KMS-11 (cell line): Measurements from ENCODE around the gene PARD3B.

ENCODE experiments used
- H2AFZ ChIP-seq: fragments of 200-600 bp; sonication (generic); 2 replicates; pipeline ENCODE4 v1.6.1; 2016; ENCODE audit warnings: antibody characterized with exemption, mixed run types, low read depth
- H3K27ac ChIP-seq: fragments of 200-600 bp; sonication (generic); 2 replicates; pipeline ENCODE4 v1.6.1; 2016; ENCODE audit warnings: mild to moderate bottlenecking, mixed run types
- H3K27me3 ChIP-seq: fragments of 200-600 bp; sonication (generic); 2 replicates; pipeline ENCODE4 v1.6.1; 2017; ENCODE audit warnings: mild to moderate bottlenecking, low read depth, mixed run types, moderate library complexity; ENCODE audit not compliant: insufficient read depth
- H3K36me3 ChIP-seq: fragments of 200-600 bp; sonication (generic); 2 replicates; pipeline ENCODE4 v1.6.1; 2017; ENCODE audit warnings: mild to moderate bottlenecking, mixed run types; ENCODE audit not compliant: insufficient read depth
- H3K4me1 ChIP-seq: fragments of 200-600 bp; sonication (generic); 2 replicates; pipeline ENCODE4 v1.6.1; 2016; ENCODE audit warnings: mild to moderate bottlenecking, low read depth, mixed run types; ENCODE audit not compliant: poor library complexity, severe bottlenecking
- H3K4me2 ChIP-seq: fragments of 200-600 bp; sonication (generic); 2 replicates; pipeline ENCODE4 v1.7.0; 2016; ENCODE audit warnings: mild to moderate bottlenecking, mixed run types
- H3K4me3 ChIP-seq: fragments of 200-600 bp; sonication (generic); IDR thresholded peaks from 2 replicates; pipeline ENCODE4 v1.6.1; 2017; ENCODE audit warnings: low read depth, low read length, mixed read lengths; ENCODE audit not compliant: insufficient read depth
- H3K79me2 ChIP-seq: fragments of 200-600 bp; sonication (generic); 2 replicates; pipeline ENCODE4 v1.6.1; 2016; ENCODE audit warnings: low read depth, mixed run types; ENCODE audit not compliant: insufficient read depth
- H3K9ac ChIP-seq: fragments of 200-600 bp; sonication (generic); 2 replicates; pipeline ENCODE4 v1.6.1; 2016; ENCODE audit warnings: mild to moderate bottlenecking, mixed run types
- H4K20me1 ChIP-seq: fragments of 200-600 bp; sonication (generic); 2 replicates; pipeline ENCODE4 v1.6.1; 2016; ENCODE audit warnings: mild to moderate bottlenecking, mixed run types; ENCODE audit not compliant: insufficient read depth
- TF ChIP-seq, protein P1 (sequence below): fragments of 200-600 bp; sonication (generic); conservative IDR thresholded peaks from 2 replicates; pipeline ENCODE4 v1.6.1; 2017; ENCODE audit warnings: low read depth, mild to moderate bottlenecking, antibody characterized with exemption, low read length, moderate library complexity, mixed read lengths

PARD3B gene

DNA sequence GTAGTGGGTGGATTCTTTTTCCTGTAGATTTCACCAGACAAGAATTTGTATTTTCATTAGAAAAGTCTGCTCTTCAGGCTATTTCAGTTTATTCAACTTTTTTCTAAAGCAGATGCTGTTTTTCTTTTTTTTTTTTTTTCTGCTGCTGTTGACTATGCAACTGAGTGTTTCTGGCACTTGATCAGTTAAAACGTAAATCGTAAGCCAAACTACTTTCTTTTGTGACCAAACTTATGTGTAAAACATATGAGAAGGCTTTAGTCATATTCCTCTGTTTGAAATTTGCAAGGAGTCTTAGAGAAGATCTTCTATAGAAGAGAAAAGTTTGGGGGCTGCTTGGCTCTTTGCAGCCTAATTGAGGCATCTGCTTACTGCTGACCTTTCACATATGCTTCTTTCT lies 170.1 kb downstream of the PARD3B start:
- peaks cover 7% of the 10 kb centered on the region for H3K4me1 ChIP-seq
- no peak overlapping the region for H2AFZ ChIP-seq
- H3K4me3 ChIP-seq, result no peak overlapping the region
- no peaks in the 10 kb centered on the region for H3K36me3 ChIP-seq
- no peaks in the 10 kb centered on the region for H3K79me2 ChIP-seq
- no peaks in the 10 kb centered on the region for H3K27me3 ChIP-seq
- H4K20me1 ChIP-seq, result no peaks in the 10 kb centered on the region
- no peak overlapping the region for H3K9ac ChIP-seq
- H3K4me2 ChIP-seq, result no peak overlapping the region
- TF ChIP-seq, protein P1, sequence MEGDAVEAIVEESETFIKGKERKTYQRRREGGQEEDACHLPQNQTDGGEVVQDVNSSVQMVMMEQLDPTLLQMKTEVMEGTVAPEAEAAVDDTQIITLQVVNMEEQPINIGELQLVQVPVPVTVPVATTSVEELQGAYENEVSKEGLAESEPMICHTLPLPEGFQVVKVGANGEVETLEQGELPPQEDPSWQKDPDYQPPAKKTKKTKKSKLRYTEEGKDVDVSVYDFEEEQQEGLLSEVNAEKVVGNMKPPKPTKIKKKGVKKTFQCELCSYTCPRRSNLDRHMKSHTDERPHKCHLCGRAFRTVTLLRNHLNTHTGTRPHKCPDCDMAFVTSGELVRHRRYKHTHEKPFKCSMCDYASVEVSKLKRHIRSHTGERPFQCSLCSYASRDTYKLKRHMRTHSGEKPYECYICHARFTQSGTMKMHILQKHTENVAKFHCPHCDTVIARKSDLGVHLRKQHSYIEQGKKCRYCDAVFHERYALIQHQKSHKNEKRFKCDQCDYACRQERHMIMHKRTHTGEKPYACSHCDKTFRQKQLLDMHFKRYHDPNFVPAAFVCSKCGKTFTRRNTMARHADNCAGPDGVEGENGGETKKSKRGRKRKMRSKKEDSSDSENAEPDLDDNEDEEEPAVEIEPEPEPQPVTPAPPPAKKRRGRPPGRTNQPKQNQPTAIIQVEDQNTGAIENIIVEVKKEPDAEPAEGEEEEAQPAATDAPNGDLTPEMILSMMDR, result no peak
- no peak overlapping the region for H3K27ac ChIP-seq

DNA sequence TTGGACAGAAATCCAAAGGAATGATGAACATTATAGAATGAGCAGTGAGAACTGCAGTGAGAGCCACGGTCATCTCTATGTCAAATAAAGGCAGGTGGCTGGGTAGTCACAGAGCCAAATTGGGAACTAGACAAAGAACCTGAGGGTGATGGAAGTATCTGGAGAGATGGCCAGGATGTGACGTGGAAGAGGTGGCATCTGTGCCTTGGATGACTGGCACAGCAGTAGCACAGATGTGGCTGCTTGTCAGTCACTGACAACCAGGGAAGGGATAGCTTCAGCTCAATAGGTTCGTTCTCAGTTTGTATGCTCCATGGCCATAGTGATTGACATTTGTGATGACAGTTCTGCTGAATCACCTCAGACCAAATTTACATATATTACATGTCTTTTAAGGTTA lies 172.3 kb downstream of the PARD3B start:
- no peaks in the 10 kb centered on the region for H3K79me2 ChIP-seq
- H3K4me2 ChIP-seq, result no peak overlapping the region
- H4K20me1 ChIP-seq, result no peaks in the 10 kb centered on the region
- H3K9ac ChIP-seq, result no peak overlapping the region
- TF ChIP-seq, protein P1, result no peak
- no peaks in the 10 kb centered on the region for H3K27me3 ChIP-seq
- no peak overlapping the region for H3K27ac ChIP-seq
- peaks cover 7% of the 10 kb centered on the region for H3K4me1 ChIP-seq
- no peak overlapping the region for H3K4me3 ChIP-seq
- no peaks in the 10 kb centered on the region for H3K36me3 ChIP-seq
- no peak overlapping the region for H2AFZ ChIP-seq

DNA sequence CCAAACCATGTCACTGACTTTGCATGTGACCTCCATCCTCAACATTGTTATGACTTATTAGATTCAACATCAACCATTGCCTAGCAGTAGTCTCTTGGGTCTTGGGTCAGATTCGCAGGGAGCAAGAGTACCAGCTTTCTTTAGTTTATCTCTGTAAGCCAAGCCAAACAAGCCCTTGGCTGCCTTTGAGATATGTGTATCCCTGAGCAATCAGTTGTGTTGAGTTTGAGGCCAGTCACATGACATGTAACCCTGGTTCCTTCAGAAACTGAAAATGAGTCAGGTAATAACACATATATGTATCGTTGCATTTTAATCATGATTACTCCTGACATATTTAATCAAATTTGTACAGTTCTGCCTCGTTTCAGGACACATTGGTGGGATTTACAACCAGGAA lies 173.3 kb downstream of the PARD3B start:
- TF ChIP-seq, protein P1, result no peak
- Histone ChIP-seq H3K4me3 (no peak overlapping the region), H3K4me2 (no peak overlapping the region), H3K27me3 (no peaks in the 10 kb centered on the region), H2AFZ (no peak overlapping the region), H3K27ac (no peak overlapping the region), H3K36me3 (no peaks in the 10 kb centered on the region), H4K20me1 (no peaks in the 10 kb centered on the region), H3K4me1 (peaks cover 7% of the 10 kb centered on the region), H3K9ac (no peak overlapping the region), H3K79me2 (no peaks in the 10 kb centered on the region)

DNA sequence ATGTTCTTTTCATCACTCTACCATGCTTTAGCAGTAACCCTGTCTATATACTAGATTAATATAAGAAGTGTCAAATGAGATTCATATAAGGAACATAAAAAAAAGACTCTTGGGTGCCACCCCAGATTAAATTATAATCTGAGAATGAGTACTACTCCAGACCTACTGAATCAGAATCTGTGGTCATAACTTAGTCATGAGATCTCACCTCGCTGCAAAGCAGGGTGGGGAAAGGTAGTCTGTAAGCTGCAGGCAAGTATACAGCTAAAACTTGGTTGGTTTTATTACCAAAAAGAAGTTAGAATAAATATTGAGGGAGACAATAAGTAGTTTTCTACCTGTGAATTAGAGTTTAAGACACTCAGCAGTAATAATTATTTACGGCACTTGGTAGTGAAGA lies 175.6 kb downstream of the PARD3B start:
- H3K4me3 ChIP-seq, result no peak overlapping the region

More for the DNA sequence above, 175.6 kb downstream of the PARD3B start:
- H3K27me3 ChIP-seq, result no peaks in the 10 kb centered on the region
- H3K4me1 ChIP-seq, result no peaks in the 10 kb centered on the region
- H3K79me2 ChIP-seq, result no peaks in the 10 kb centered on the region
- H3K27ac ChIP-seq, result no peak overlapping the region
- H2AFZ ChIP-seq, result no peak overlapping the region
- no peak overlapping the region for H3K4me2 ChIP-seq
- H3K36me3 ChIP-seq, result no peaks in the 10 kb centered on the region
- H3K9ac ChIP-seq, result no peak overlapping the region
- TF ChIP-seq, protein P1, result no peak
- no peaks in the 10 kb centered on the region for H4K20me1 ChIP-seq
